A549 (cell line): ENCODE measurements around the gene GLIS1. TPM values are rescaled to one million over a fixed set of nuclear protein-coding genes. Genes with fewer than 3 reads are reported as not detected.

Experiments
- ATAC-seq, 2 experiments: fragments of 200-7000 bp in 1 of 2; fragments of >200 bp in 1 of 2; cut with Nextera tagmentation in 1 of 2; cut with Tn5 transposase in 1 of 2; 3 replicates each; pipeline versions ENCODE4 v1.8.0 to v1.9.1; 2018 to 2020; ENCODE audit warnings: mild to moderate bottlenecking in 1 of 2, moderate library complexity in 1 of 2
- CTCF ChIA-PET: fragments of 300-600 bp; sonication (Branson Sonifier 250); formaldehyde crosslinking; extraction: SDS; loops from one replicate; lab custom pipeline; 2021; ENCODE audit warnings: antibody characterized with exemption, inconsistent platforms; lab: Yijun Ruan, JAX
- POLR2A ChIA-PET: fragments of 350-600 bp; formaldehyde crosslinking; extraction: SDS; loops from one replicate; lab custom pipeline; 2021; ENCODE audit warnings: antibody characterized with exemption, inconsistent platforms; lab: Yijun Ruan, JAX
- DNase-seq, 2 experiments: peaks; one replicate each; pipeline versions ENCODE4 v3.0.0 to v3.0.0-alpha.2; 2011 to 2016; ENCODE audit warnings: low read depth in 1 of 2, low spot score in 1 of 2
- FAIRE-seq: peaks from 2 replicates; lab custom pipeline; 2011; peaks lifted over from hg19 to GRCh38; lab: Jason Lieb, UNC
- H3K27ac ChIP-seq, 2 experiments: fragments of >200 bp; sonication (Bioruptor Twin); formaldehyde crosslinking; 3 replicates each; pipeline ENCODE4 v1.5.1; 2016 to 2017
- H3K4me1 ChIP-seq: fragments of >200 bp; sonication (Bioruptor Twin); formaldehyde crosslinking; 3 replicates; pipeline ENCODE4 v1.6.1; 2016
- H3K4me2 ChIP-seq: fragments of >200 bp; sonication (Bioruptor Twin); formaldehyde crosslinking; 3 replicates; pipeline ENCODE4 v1.6.1; 2016
- H3K4me3 ChIP-seq: fragments of >200 bp; sonication (Bioruptor Twin); formaldehyde crosslinking; 3 replicates; pipeline ENCODE4 v1.5.1; 2016
- H3K9me3 ChIP-seq: fragments of >200 bp; sonication (Bioruptor Twin); formaldehyde crosslinking; 3 replicates; pipeline ENCODE4 v1.6.1; 2016
- ATOH8 ChIP-seq: fragments of 250-450 bp; sonication (Bioruptor Pico); IDR thresholded peaks from 2 replicates; pipeline ENCODE4 v1.5.0; 2020; ENCODE audit warnings: low read depth, mild to moderate bottlenecking, moderate library complexity
- CHD4 ChIP-seq: fragments of 200-600 bp; sonication (generic); IDR thresholded peaks from 2 replicates; pipeline ENCODE4 v1.6.1; 2016; ENCODE audit warnings: antibody characterized with exemption, mild to moderate bottlenecking, borderline replicate concordance
- ELK1 ChIP-seq: fragments of 150-350 bp; IDR thresholded peaks from 2 replicates; pipeline ENCODE4 v1.6.1; 2014; ENCODE audit warnings: low read depth, mild to moderate bottlenecking, low read length
- FOSL2 ChIP-seq, 2 experiments: fragments of 450-650 bp in 1 of 2; fragments of >200 bp in 1 of 2; sonication (Bioruptor Twin) in 1 of 2; formaldehyde crosslinking; IDR thresholded peaks; 2 replicates each; pipeline versions ENCODE4 v1.5.0 to v1.6.1; 2016 to 2020; ENCODE audit warnings: mild to moderate bottlenecking in 1 of 2, moderate library complexity in 1 of 2
- FOXS1 ChIP-seq: fragments of 250-450 bp; sonication (Bioruptor Pico); IDR thresholded peaks from 2 replicates; pipeline ENCODE4 v1.5.0; 2020; ENCODE audit warnings: mild to moderate bottlenecking, moderate library complexity
- HEYL ChIP-seq: fragments of 250-450 bp; sonication (Bioruptor Pico); IDR thresholded peaks from 2 replicates; pipeline ENCODE4 v1.8.0; 2021; ENCODE audit warnings: mild to moderate bottlenecking, moderate library complexity
- HMGXB4 ChIP-seq: fragments of 250-450 bp; sonication (Bioruptor Pico); IDR thresholded peaks from 2 replicates; pipeline ENCODE4 v1.5.0; 2021; ENCODE audit warnings: mild to moderate bottlenecking, moderate library complexity, borderline replicate concordance
- HOXA7 ChIP-seq: fragments of 250-450 bp; sonication (Bioruptor Pico); IDR thresholded peaks from 2 replicates; pipeline ENCODE4 v1.5.0; 2020; ENCODE audit warnings: mild to moderate bottlenecking, moderate library complexity
- HOXB5 ChIP-seq: fragments of 250-450 bp; sonication (Bioruptor Pico); IDR thresholded peaks from 2 replicates; pipeline ENCODE4 v1.5.0; 2020; ENCODE audit warnings: mild to moderate bottlenecking, moderate library complexity
- KDM5A ChIP-seq: fragments of 200-600 bp; sonication (generic); IDR thresholded peaks from 2 replicates; pipeline ENCODE4 v1.6.1; 2016; ENCODE audit warnings: antibody characterized with exemption, mild to moderate bottlenecking
- MAFK ChIP-seq: fragments of 450-650 bp; IDR thresholded peaks from 2 replicates; pipeline ENCODE4 v1.6.1; 2014; ENCODE audit not compliant: partially characterized antibody
- MAZ ChIP-seq: fragments of 150-350 bp; IDR thresholded peaks from 2 replicates; pipeline ENCODE4 v1.6.1; 2014; ENCODE audit warnings: antibody characterized with exemption, low read depth, low read length, borderline replicate concordance
- NFE2L2 ChIP-seq: fragments of 150-350 bp; conservative IDR thresholded peaks from 2 replicates; pipeline ENCODE4 v1.6.1; 2014; ENCODE audit warnings: low read length
- PHF8 ChIP-seq: fragments of 200-600 bp; sonication (generic); IDR thresholded peaks from 2 replicates; pipeline ENCODE4 v1.6.1; 2016; ENCODE audit warnings: low read depth, mild to moderate bottlenecking, antibody characterized with exemption, moderate library complexity, borderline replicate concordance
- RAD21 ChIP-seq, 2 experiments: fragments of >200 bp in 1 of 2; sonication (Bioruptor Twin) in 1 of 2; formaldehyde crosslinking in 1 of 2; IDR thresholded peaks in 1 of 2; conservative IDR thresholded peaks in 1 of 2; 2 replicates in 1 of 2; 3 replicates in 1 of 2; pipeline ENCODE4 v1.6.1; 2012 to 2018; ENCODE audit warnings: inconsistent platforms in 1 of 2
- RARB ChIP-seq: fragments of 250-450 bp; sonication (Bioruptor Pico); IDR thresholded peaks from 2 replicates; pipeline ENCODE4 v1.8.0; 2021; ENCODE audit warnings: mild to moderate bottlenecking, moderate library complexity
- REST ChIP-seq: fragments of 200-600 bp; sonication (generic); IDR thresholded peaks from 2 replicates; pipeline ENCODE4 v1.6.1; 2016; ENCODE audit warnings: antibody characterized with exemption, mild to moderate bottlenecking, moderate library complexity
- RFX5 ChIP-seq: fragments of 450-650 bp; IDR thresholded peaks from 2 replicates; pipeline ENCODE4 v1.7.1; 2014; ENCODE audit warnings: antibody characterized with exemption, mild to moderate bottlenecking, moderate library complexity
- RNF2 ChIP-seq: fragments of 200-600 bp; sonication (generic); IDR thresholded peaks from 2 replicates; pipeline ENCODE4 v1.6.1; 2016; ENCODE audit warnings: low read depth, mild to moderate bottlenecking, antibody characterized with exemption, moderate library complexity, borderline replicate concordance
- SMC3 ChIP-seq: fragments of >200 bp; sonication (Bioruptor Twin); formaldehyde crosslinking; IDR thresholded peaks from 3 replicates; pipeline ENCODE4 v1.6.1; 2018; ENCODE audit warnings: inconsistent platforms
- ZC3H11A ChIP-seq: fragments of 450-650 bp; IDR thresholded peaks from 2 replicates; pipeline ENCODE4 v1.6.1; 2014; ENCODE audit warnings: antibody characterized with exemption, mild to moderate bottlenecking
- WGBS: methylation state at CpG from one replicate; pipeline ENCODE4 v1.1.6; 2017; ENCODE audit errors: missing lambda C conversion rate; 5-methylcytosine and 5-hydroxymethylcytosine counted together
- polyA plus RNA-seq, 4 experiments: library from polyadenylated mRNA; depleted of rRNA in 3 of 4; stranded (reverse); fragments of >200 nt; fragmentation: RNase III in 1 of 4; extraction: RNeasy Plus Mini Kit Qiagen cat#74134 plus additional on column Dnase treatment in 1 of 4; gene quantifications; 2 replicates in 3 of 4; 3 replicates in 1 of 4; pipeline ENCODE4 v1.2.3, GENCODE V29; 2011 to 2017

The GLIS1 gene
- polyA plus RNA-seq, 2 of the 4 experiments (the other 2 are of a cell fraction): 0.04 TPM; not detected in 1

- TF ChIP-seq HMGXB4 (CRISPR knock-in tag): no peak
- TF ChIP-seq HOXB5 (CRISPR knock-in tag): no peak
- TF ChIP-seq MAFK: no peak
- TF ChIP-seq ZC3H11A: no peak
- H3K4me2 ChIP-seq: no peak overlapping the region
- FAIRE-seq (no peak), DNase-seq (no peak), ATAC-seq (no peak)
- WGBS: 45% methylated on average over 4 of the region's 5 CpGs
- H3K4me3 ChIP-seq: no peak overlapping the region
- no peak overlapping the region for H3K27ac ChIP-seq
- ChIA-PET CTCF (no interaction called here), POLR2A (no interaction called here)
- H3K4me1 ChIP-seq: no peaks in the 10 kb centered on the region
- no peaks in the 10 kb centered on the region for H3K9me3 ChIP-seq
Measured at GRCh38 chr1:53600001-53600400, 139.0 kb downstream of the GLIS1 start.

GRCh38 chr1:53599481-53599880 lies 139.5 kb downstream of the GLIS1 start:
- H3K4me3 ChIP-seq: no peak overlapping the region
- H3K27ac ChIP-seq: no peak overlapping the region
- ATAC-seq (no peak), FAIRE-seq (no peak), DNase-seq (no peak)
- POLR2A ChIA-PET: no interaction called here
- H3K9me3 ChIP-seq: no peaks in the 10 kb centered on the region
- H3K4me2 ChIP-seq: no peak overlapping the region
- no peaks in the 10 kb centered on the region for H3K4me1 ChIP-seq
- 86% methylated on average over 4 of the region's 4 CpGs for WGBS
- CTCF ChIA-PET: no interaction called here
- no peak for TF ChIP-seq PHF8
- no peak for TF ChIP-seq NFE2L2
- TF ChIP-seq RNF2: no peak
- no peak for TF ChIP-seq RFX5
- no peak for TF ChIP-seq ELK1
- TF ChIP-seq RARB (CRISPR knock-in tag): no peak
- no peak for TF ChIP-seq FOXS1 (CRISPR knock-in tag)
- TF ChIP-seq FOSL2 (IDR thresholded peaks at IDR 0.05): no peak
- TF ChIP-seq FOSL2 (CRISPR knock-in tag; IDR thresholded peaks at IDR 0.05): no peak
- no peak for TF ChIP-seq HMGXB4 (CRISPR knock-in tag)

- ATAC-seq: no peak
- no peak for FAIRE-seq
- Histone ChIP-seq H3K4me2 (no peak overlapping the region), H3K4me3 (no peak overlapping the region), H3K9me3 (no peaks in the 10 kb centered on the region), H3K27ac (no peak overlapping the region), H3K4me1 (no peaks in the 10 kb centered on the region)
- ChIA-PET CTCF (interaction anchor here (0.6 kb wide), 1 partner anchor 14 kb away, joined by 3 read pairs; no protein-coding TSS in a partner anchor), POLR2A (no interaction called here)
- no peak for DNase-seq
- 68% methylated on average over 4 of the region's 4 CpGs for WGBS
- TF ChIP-seq REST: no peak
- TF ChIP-seq RAD21 (conservative IDR thresholded peaks at IDR 0.05 in 1 of 2, IDR thresholded peaks at IDR 0.05 in 1 of 2): no peak
- TF ChIP-seq FOXS1 (CRISPR knock-in tag): no peak
- no peak for TF ChIP-seq MAFK
- TF ChIP-seq HOXA7 (CRISPR knock-in tag): no peak
- no peak for TF ChIP-seq MAZ
- TF ChIP-seq KDM5A: no peak
- TF ChIP-seq SMC3: no peak
- no peak for TF ChIP-seq HEYL
- no peak for TF ChIP-seq CHD4
- no peak for TF ChIP-seq ZC3H11A
- TF ChIP-seq ATOH8 (CRISPR knock-in tag): no peak
Measured at GRCh38 chr1:53598966-53599365, 140.0 kb downstream of the GLIS1 start.
